ENCODE data around the gene LRRC74A. TPM values are rescaled to one million over a fixed set of nuclear protein-coding genes. Genes with fewer than 3 reads are reported as not detected.

The LRRC74A gene
- total and polyA plus RNA-seq, 8 donors, result 0.10 to 0.40 (median 0.34) TPM; not detected in 2

DNA sequence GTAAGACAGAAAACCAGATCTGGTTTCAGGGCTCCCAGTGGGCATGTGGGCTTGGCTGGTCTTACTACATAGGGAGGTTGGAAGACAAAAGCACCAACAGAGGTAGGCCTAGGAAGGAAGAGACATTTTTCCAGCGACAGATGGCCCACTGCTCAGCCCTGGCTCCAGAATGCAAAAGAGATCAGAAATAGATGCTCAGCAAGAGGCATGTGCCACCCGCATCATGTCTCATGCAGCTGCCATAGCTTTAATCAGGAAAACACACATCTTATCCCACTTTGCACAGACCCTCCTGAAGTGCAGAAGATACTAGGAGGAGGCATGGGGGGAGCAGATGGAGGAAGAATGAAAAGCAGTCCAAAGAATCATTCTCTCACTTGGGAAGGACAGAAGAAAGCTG lies 39.6 kb upstream of the LRRC74A start:
- H3K9me3 ChIP-seq, result no peaks in the 10 kb centered on the region
- no peak overlapping the region for H3K27ac ChIP-seq
- H3K27me3 ChIP-seq, result no peaks in the 10 kb centered on the region
- ATAC-seq (no peak), DNase-seq (no peak)
- intact Hi-C loops (cut with DNase I), result loop anchor here in 1 of 2 donors (10.0 kb wide), 1 partner anchor 72 kb away; no protein-coding TSS in a partner anchor
- no peak overlapping the region for H3K4me3 ChIP-seq
- peaks cover 0 to 90% of the 10 kb centered on the region in 2 donors for H3K36me3 ChIP-seq
- H3K4me1 ChIP-seq, result peaks cover 3 to 32% of the 10 kb centered on the region in 2 donors
- TF ChIP-seq, protein P1, sequence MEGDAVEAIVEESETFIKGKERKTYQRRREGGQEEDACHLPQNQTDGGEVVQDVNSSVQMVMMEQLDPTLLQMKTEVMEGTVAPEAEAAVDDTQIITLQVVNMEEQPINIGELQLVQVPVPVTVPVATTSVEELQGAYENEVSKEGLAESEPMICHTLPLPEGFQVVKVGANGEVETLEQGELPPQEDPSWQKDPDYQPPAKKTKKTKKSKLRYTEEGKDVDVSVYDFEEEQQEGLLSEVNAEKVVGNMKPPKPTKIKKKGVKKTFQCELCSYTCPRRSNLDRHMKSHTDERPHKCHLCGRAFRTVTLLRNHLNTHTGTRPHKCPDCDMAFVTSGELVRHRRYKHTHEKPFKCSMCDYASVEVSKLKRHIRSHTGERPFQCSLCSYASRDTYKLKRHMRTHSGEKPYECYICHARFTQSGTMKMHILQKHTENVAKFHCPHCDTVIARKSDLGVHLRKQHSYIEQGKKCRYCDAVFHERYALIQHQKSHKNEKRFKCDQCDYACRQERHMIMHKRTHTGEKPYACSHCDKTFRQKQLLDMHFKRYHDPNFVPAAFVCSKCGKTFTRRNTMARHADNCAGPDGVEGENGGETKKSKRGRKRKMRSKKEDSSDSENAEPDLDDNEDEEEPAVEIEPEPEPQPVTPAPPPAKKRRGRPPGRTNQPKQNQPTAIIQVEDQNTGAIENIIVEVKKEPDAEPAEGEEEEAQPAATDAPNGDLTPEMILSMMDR (IDR thresholded peaks at IDR 0.05), result no peak

DNA sequence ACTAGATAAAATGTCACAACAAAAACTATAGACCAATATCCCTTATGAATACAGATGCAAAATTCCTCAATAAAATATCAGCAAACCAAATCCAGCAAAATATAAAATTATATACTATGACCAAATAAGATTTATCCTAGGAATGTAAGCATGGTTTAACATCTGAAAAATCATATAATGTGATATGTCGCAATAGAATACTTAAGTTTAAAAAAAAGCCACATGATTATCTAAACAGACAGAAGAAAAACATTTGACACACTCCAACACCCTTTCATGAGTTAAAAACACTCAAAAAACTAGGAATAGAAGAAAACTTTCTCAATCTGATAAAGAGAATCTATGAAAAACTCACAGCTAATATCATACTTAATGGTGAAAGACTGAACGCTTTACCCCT lies 33.8 kb upstream of the LRRC74A start:
- no peak overlapping the region for H3K27ac ChIP-seq
- H3K36me3 ChIP-seq, result peaks cover 0 to 69% of the 10 kb centered on the region in 2 donors
- DNase-seq (no peak), ATAC-seq (no peak)
- no peak overlapping the region for H3K4me3 ChIP-seq
- H3K9me3 ChIP-seq, result no peaks in the 10 kb centered on the region
- intact Hi-C loops (cut with DNase I), result no loop called here
- no peaks in the 10 kb centered on the region for H3K4me1 ChIP-seq
- H3K27me3 ChIP-seq, result no peaks in the 10 kb centered on the region
- TF ChIP-seq, protein P1 (IDR thresholded peaks at IDR 0.05), result no peak

DNA sequence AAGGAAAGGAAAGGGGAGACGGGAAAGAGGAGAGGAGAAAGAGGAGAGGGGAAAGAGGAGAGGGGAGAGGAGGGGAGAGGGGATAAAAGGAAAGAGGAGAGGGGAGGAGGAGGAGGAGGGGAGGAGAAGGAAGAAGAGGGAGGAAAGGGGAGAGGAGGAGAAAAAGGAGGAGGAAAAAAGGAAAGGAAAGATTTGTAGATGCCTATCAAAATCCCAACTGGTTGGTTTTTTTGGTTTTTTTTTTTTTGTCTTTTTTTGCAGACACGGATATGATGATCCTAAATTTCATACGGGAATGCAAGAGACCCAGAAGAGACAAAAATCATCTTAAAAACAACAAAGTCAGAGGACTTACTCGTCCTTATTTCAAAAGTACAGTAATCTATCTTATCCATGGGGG lies 32.9 kb upstream of the LRRC74A start:
- H3K9me3 ChIP-seq, result no peaks in the 10 kb centered on the region
- DNase-seq (no peak), ATAC-seq (no peak)
- no peaks in the 10 kb centered on the region for H3K4me1 ChIP-seq
- TF ChIP-seq, protein P1 (IDR thresholded peaks at IDR 0.05), result no peak
- intact Hi-C loops (cut with DNase I), result no loop called here
- no peak overlapping the region for H3K27ac ChIP-seq
- no peak overlapping the region for H3K4me3 ChIP-seq
- peaks cover 0 to 69% of the 10 kb centered on the region in 2 donors for H3K36me3 ChIP-seq
- no peaks in the 10 kb centered on the region for H3K27me3 ChIP-seq

DNA sequence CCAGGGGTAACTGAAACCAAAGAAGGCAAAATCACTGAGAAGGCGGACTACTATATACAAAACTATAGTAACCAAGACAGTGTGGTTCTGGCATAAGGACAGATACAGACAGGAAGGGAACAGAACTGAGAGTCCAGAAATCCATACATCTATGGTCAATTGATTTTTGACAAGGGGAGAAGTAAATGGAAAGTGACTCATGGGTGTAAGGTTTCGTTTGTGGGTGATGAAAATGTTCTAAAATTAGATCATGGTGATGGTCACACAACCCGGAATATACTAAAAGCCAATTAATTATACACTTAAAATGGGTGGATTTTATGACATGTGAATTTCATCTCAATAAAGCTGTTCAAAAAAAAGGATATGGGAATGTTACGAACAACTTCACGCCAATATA lies 32.3 kb upstream of the LRRC74A start:
- DNase-seq, result no peak
- H3K4me1 ChIP-seq, result no peaks in the 10 kb centered on the region
- peaks cover 0 to 69% of the 10 kb centered on the region in 2 donors for H3K36me3 ChIP-seq
- H3K27me3 ChIP-seq, result no peaks in the 10 kb centered on the region
- H3K9me3 ChIP-seq, result no peaks in the 10 kb centered on the region
- no peak for ATAC-seq
- intact Hi-C loops (cut with DNase I), result no loop called here
- H3K27ac ChIP-seq, result no peak overlapping the region
- TF ChIP-seq, protein P1 (IDR thresholded peaks at IDR 0.05), result no peak
- no peak overlapping the region for H3K4me3 ChIP-seq

DNA sequence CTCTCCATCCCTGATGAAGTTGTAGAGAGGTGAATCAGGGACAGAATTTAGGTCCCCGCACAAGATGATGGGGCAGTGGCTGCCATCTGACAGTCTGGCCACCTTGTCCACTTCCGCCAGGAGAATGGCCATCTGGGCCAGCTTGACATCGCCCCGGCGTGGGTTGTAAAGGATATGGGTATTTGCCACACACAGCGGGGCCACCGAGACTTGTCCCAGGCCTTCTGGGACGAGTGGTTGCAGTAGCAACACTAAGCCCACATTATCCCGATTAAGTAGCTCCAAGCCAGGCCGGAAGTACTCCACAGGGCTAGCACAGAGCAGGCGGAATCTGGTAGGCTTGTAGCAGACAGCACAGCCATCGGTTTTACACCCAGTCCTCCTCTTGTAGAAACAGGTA lies 19.8 kb upstream of the LRRC74A start:
- Histone ChIP-seq H3K27me3 (no peaks in the 10 kb centered on the region), H3K9me3 (no peaks in the 10 kb centered on the region), H3K36me3 (peaks cover 0 to 74% of the 10 kb centered on the region in 2 donors), H3K4me1 (peaks cover 0 to 13% of the 10 kb centered on the region in 2 donors), H3K4me3 (no peak overlapping the region), H3K27ac (no peak overlapping the region)
- intact Hi-C loops (cut with DNase I), result loop anchor here in 1 of 2 donors (5.0 kb wide), 1 partner anchor 99 kb away; no protein-coding TSS in a partner anchor
- TF ChIP-seq, protein P1 (IDR thresholded peaks at IDR 0.05), result no peak
- ATAC-seq (no peak), DNase-seq (no peak)
